Measurements from ENCODE around the gene CUX1.

DNA sequence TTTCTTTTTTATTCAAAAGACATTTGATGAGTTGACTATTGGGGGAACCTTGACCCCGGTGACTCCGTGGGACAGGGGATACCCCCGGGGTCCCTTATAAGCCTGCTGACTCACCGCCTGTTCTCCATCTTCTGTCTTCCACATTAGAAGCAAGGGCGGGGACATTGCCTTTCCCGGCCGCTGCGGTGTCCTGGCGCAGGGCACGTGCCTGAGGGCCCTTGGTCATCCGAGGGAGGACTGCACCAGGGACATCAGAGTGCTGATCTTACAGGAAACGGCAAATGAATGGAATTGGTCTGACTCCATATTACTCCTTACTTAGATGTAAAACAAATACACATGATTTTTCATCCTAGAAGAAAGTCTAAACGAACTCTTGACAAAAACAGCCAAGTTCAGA lies 170.1 kb downstream of the CUX1 start:
- no peak for TF ChIP-seq CTCF (IDR thresholded peaks at IDR 0.05)
- TF ChIP-seq POLR2A (IDR thresholded peaks at IDR 0.05) = no peak
